SHP77 treated with DMSO at 0.1 percent for 48 hours (cell line): Measurements from ENCODE around the gene HOOK2.

Experiments used
- DNase-seq: peaks from one replicate; lab custom pipeline; 2025; lab: John Stamatoyannopoulos, UW

The HOOK2 gene

GRCh38 chr19:12794196-12794941 lies 19.0 kb upstream of the HOOK2 start:
- no peak for DNase-seq

GRCh38 chr19:12793290-12794195 lies 18.2 kb upstream of the HOOK2 start:
- DNase-seq, result peak; percentile 74

- DNase-seq, result no peak
These were observed 17.5 kb upstream of the HOOK2 start for GRCh38 chr19:12792853-12793289.

- peak; percentile 35 for DNase-seq
These were observed 16.9 kb upstream of the HOOK2 start for GRCh38 chr19:12792051-12792852.

- peak; percentile 70 for DNase-seq
These were observed 16.1 kb upstream of the HOOK2 start, which contains the start of gene JUNB for GRCh38 chr19:12791345-12792050. Gene JUNB (plus strand): TSS chr19:12791486. CDS start chr19:12791772, 286 bp downstream.

- DNase-seq, result no peak
These were observed 15.4 kb upstream of the HOOK2 start for GRCh38 chr19:12790628-12791344.

- DNase-seq, result peak; percentile 67
These were observed 14.7 kb upstream of the HOOK2 start for GRCh38 chr19:12789904-12790619.

GRCh38 chr19:12789098-12789903 lies 13.9 kb upstream of the HOOK2 start:
- no peak for DNase-seq

- peak; percentile 19 for DNase-seq
These were observed 13.3 kb upstream of the HOOK2 start for GRCh38 chr19:12788682-12789097.

- DNase-seq, result no peak
These were observed 12.8 kb upstream of the HOOK2 start for GRCh38 chr19:12788042-12788681.

- no peak for DNase-seq
These were observed 12.1 kb upstream of the HOOK2 start for GRCh38 chr19:12787458-12787857.

GRCh38 chr19:12786952-12787351 lies 11.6 kb upstream of the HOOK2 start:
- no peak for DNase-seq

GRCh38 chr19:12786141-12786870 lies 11.0 kb upstream of the HOOK2 start:
- DNase-seq, result no peak

GRCh38 chr19:12785431-12786031 lies 10.2 kb upstream of the HOOK2 start:
- DNase-seq, result no peak

- DNase-seq, result no peak
These were observed 9.6 kb upstream of the HOOK2 start for GRCh38 chr19:12784871-12785430.

- no peak for DNase-seq
These were observed 9.1 kb upstream of the HOOK2 start for GRCh38 chr19:12784394-12784870.

- DNase-seq, result no peak
These were observed 8.6 kb upstream of the HOOK2 start for GRCh38 chr19:12783849-12784393.
